Measurements from ENCODE around the gene C10orf143.

DNA sequence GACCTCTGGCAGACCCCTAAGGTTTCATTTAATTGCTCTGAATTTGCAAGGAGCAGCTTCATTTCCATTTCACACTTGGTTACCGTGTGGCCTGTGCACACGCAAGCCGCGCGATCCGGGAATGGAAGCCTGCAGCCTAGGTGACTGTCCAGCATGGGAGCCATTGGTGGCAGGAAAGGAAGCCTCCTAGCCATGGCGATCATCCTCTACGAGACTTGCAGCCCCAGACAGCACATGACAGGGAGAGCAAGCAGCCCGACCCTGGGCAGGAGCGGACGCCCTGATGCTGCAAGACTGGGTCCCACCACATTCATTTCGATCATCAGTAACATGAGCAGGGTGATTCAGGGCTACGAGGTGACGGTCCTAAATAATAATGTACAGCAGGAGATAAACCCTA lies 33.9 kb downstream of the C10orf143 start:
- no peak for TF ChIP-seq EZH2 (IDR thresholded peaks at IDR 0.05; ENCODE audit: borderline replicate concordance, low read length)
- TF ChIP-seq, protein P1, sequence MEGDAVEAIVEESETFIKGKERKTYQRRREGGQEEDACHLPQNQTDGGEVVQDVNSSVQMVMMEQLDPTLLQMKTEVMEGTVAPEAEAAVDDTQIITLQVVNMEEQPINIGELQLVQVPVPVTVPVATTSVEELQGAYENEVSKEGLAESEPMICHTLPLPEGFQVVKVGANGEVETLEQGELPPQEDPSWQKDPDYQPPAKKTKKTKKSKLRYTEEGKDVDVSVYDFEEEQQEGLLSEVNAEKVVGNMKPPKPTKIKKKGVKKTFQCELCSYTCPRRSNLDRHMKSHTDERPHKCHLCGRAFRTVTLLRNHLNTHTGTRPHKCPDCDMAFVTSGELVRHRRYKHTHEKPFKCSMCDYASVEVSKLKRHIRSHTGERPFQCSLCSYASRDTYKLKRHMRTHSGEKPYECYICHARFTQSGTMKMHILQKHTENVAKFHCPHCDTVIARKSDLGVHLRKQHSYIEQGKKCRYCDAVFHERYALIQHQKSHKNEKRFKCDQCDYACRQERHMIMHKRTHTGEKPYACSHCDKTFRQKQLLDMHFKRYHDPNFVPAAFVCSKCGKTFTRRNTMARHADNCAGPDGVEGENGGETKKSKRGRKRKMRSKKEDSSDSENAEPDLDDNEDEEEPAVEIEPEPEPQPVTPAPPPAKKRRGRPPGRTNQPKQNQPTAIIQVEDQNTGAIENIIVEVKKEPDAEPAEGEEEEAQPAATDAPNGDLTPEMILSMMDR (IDR thresholded peaks at IDR 0.05; ENCODE audit: low read length): no peak
